NCI-H1417 (cell line): ENCODE data around the gene C9orf40.

ENCODE experiments used
- DNase-seq, 3 experiments: peaks; one replicate each; lab custom pipeline; 2025; lab: John Stamatoyannopoulos, UW

C9orf40 gene, protein sequence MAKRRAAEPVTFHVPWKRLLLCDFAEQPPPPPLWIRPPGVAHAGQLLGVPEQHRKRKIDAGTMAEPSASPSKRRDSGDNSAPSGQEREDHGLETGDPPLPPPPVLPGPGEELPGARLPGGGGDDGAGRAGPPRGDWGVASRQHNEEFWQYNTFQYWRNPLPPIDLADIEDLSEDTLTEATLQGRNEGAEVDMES

GRCh38 chr9:74952201-74953151 lies at the start of gene C9orf40:
Gene C9orf40, minus strand, starts transcription at chr9:74952912. Its CDS starts 301 bp downstream, at chr9:74952611.
- peak; percentile 81 to 94 (median 91) for DNase-seq

DNA sequence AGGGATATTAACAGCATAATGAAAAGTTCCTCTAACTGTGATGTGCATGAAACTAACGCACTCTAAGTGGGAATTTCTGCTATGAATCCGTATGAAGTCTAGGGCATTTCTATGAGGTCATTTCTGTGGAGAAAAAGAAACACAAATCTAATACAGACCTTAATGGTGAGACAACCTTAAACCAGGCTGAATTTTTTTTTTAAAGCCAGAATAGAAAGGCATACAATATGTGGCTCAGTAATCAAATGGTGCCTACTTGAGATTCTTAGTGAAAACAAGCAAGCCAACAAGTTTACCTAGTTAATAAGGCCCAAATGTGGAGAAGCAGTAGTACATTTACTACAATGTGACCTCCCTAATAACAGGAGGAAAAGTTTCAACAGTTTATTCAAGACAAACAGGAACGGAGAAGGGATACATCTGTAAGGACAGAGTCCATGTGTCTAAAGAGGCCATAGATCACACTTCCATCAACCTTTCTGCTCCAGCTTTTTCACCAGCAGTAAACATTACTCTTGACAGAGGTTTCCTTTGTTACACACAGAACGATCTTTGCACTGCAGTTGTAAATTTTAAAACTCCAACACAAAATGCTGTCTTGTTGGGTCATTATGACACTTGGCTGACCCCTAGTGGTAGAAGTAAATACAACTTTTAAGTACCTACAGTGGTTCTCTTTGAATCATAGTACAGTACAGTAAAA lies 49.2 kb upstream of the C9orf40 start:
- DNase-seq, result peak; percentile 44 to 88 (median 54)

- DNase-seq, result no peak
Measured at GRCh38 chr9:75000835-75001234, 48.1 kb upstream of the C9orf40 start.

GRCh38 chr9:74985041-74985440 lies 32.3 kb upstream of the C9orf40 start:
- no peak for DNase-seq

- DNase-seq, result no peak
Measured at GRCh38 chr9:74983709-74984108, 31.0 kb upstream of the C9orf40 start.

- no peak for DNase-seq
Measured at GRCh38 chr9:74979844-74980243, 27.1 kb upstream of the C9orf40 start.

DNA sequence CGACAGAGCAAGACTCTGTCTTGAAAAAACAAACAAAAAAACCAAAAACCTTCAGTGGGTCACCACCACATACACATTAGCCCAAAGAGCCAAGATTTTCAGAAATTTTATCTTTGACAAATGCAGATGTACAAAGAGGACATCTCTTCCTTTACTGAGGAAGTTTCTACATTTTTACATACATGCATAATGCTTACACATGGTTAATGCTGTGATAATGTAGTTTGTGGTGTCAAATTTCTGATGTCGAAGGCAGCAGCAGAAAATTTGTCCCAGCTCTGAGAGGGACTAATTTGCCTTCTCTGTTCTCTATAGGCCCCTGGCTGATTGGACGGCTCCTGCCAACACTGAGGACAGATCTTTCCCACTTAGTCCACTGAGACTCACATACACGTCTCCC lies 24.6 kb upstream of the C9orf40 start:
- DNase-seq, result no peak

DNA sequence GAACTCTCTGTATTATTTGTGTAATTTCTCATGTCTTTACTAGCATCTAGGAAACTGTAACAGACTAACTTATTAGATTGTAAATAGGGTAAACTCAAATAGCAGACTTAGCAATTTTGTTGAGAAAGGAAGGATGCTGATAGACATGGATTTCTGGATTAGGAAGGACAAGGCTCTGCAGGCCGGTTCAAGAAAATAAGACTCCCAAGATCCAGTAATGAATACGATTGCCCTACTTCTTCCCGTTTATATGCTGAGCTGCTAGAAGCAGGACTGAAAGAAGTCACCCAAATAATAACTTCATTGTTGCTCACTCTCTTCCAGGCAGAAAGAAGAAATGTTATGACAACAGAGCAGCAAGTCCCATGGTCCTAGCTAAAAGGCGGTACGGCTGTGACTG lies 22.8 kb upstream of the C9orf40 start:
- DNase-seq, result no peak

- no peak for DNase-seq
Measured at GRCh38 chr9:74974558-74974957, 21.8 kb upstream of the C9orf40 start.

- no peak for DNase-seq
Measured at GRCh38 chr9:74973714-74974113, 21.0 kb upstream of the C9orf40 start.

- DNase-seq, result no peak
Measured at GRCh38 chr9:74963056-74963455, 10.3 kb upstream of the C9orf40 start.

DNA sequence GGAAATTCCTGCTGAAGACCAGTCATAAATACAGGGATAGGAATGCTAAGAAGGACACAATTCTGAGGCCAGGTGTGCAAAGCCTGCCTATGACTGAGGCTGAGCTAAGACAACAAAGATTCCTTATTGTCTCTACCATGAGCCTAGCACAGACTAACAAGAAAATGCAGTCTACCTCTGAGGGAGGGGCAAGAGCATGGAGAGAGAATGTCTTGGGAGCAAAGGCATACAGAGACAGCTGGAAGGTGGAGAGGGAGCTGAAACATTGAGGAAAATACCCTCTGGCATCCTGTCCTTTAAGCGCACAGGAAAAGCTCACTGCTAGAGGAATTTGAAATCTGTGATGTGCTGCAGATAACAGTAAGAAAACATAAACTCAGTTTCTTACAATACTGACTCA lies 8.8 kb upstream of the C9orf40 start:
- DNase-seq, result no peak

GRCh38 chr9:74960561-74960960 lies 7.8 kb upstream of the C9orf40 start:
- no peak for DNase-seq

GRCh38 chr9:74958587-74958986 lies 5.9 kb upstream of the C9orf40 start:
- no peak for DNase-seq

DNA sequence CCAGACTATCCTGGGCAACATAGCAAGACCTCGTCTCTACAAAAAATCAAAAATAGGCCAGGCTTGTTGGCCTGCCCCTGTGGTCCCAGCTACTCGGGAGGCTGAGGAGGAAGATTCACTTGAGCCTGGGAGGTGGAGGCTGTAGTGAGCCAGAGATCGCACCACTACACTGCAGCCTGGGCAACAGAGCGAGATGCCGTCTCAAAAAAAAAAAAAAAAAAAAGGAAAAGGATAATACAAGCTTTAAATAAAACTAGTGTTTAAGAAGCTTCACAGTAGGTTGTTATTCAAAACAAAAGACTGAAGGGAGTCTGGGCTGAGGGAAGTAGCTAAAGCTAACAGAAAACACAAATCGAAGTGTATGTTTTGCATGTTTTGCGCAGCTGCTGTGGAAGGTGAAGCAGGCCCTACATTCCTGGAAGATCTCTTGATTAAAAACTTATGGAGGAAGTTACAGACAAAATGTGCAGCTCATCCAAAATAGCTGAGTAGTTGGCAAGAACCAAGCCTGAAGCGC lies 581 bp upstream of the C9orf40 start:
- DNase-seq, result no peak

DNA sequence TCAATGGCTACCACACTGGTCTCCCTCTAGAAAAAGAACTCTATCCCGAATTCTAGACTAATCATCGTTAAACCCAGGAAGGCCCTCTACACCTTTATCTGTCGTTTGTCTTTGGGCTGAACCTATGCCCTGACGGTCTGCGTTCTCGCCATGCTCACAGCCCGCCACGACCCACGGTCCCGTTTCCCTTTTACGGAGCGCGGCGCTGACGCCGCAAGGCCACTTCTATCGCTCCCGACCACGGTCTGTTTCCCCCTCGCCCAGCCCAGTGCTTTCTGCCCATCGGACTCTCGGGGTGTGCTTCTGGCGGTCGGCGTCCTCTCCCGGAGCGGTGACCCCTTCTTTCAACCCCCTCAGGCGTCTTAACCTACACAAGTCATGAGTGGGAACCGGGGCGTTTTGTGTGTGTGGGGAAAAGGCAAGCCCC lies 974 bp downstream of the C9orf40 start:
- peak; percentile 36 to 84 (median 81) for DNase-seq

DNA sequence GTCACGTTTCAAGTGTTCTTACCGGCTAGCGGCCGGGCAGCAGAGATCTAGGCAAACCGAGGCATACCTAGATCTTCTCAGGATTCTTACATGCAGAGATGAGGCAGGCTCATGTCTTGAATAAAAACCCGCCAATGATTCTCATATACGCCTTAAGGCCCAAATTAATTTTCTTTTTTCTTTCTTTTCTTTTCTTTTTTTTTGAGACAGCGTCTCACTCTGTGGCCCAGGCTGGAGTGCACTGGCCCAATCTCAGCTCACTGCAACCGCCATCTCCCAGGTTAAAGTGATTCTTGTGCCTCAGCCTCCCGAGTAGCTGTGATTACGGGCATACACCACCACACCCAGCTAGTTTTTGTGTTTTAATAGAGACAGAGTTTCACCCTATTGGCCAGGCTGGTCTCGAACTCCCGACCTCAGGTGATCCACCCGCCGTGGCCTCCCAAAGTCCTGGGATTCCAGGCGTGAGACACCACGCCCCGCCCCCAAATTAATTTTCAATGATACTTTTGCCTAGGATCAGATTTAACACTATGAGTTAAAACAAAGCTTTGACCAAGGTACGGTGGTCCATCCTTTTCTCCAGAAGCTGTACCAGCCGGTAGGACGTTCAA lies 1.5 kb downstream of the C9orf40 start:
- DNase-seq, result no peak

DNA sequence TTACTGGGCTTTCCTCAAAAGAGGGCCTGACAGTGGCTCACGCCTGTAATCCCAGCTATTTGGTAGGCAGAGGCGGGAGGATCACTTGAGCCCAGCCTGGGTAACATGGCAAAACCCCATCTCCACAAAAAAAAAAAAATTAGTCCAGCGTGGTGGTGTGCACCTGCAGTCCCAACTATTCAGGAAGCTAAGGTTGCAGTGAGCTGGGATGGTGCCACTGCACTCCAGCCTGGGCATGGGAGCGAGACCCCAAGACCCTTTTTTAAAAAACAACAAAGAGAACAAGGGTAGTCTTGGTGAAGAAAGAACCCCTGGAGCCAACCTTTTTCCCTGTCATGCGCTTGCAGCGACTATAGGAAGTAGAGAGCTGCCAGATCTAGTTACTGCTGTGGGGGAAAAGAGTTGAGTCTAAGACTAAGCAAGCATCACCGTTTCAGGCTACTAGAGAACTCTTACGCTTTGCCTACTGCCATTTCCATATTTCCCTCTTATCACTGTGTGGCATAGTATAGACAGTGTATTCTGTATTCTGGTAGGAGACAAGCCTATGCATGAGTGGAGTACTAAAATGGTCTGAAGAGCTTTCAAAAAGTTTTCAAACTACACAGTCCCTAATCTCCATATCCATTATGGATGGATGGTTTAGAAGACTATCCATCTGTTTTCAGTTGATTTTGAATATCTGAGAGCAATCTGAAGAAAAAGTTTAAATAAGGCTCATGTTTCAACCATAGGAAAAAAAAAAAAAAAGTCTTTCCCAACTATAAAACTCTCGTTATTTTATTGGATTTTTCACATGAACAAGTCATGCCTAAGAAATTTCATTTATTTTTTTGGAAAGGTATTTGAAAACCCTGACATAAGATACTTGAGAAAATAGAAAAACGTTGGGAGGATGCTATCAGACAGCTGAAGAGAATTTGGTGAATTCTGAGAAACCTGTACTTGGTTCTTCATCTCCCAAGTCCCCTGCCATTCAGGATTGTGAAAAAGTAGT lies 2.6 kb downstream of the C9orf40 start:
- peak in 1 of 3 experiments; percentile 8 for DNase-seq

DNA sequence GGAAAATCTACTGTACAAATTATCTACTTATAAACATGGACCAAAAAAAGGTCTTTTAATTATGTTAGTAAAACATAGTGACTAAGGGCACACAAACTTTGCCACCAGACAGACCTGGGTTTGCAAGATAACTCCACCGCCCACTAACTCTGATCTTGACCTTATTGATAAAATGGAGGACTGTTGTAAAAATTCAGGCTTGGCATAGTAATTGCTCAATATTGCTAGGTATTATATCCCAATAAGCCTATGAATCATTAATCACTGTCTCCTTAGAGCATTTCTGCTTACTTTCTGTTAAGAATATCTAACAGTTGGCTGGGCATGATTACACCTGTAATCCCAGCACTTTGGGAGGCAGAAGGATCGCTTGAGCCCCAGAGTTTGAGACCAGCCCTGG lies 3.8 kb downstream of the C9orf40 start:
- DNase-seq, result no peak

DNA sequence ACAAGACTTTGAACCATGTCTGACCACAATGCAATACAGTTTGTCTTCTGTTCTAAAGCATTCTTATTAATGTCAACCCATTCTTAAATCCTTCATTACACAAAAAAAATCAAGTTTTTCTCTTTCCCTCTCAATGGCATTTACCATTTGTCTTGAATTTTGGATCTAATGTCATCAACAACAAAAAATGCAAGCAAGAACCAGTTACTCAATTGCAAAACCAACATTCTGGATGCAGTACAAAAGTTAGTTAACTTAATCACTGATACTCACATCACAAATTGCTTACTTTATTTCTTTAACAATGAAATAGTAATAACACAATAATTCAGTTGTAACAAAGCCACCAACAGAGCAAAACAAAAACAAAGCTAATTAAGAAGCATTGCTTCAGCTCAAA lies 6.0 kb downstream of the C9orf40 start:
- no peak for DNase-seq

- no peak for DNase-seq
Measured at GRCh38 chr9:74942801-74943200, 9.9 kb downstream of the C9orf40 start.
